AG09309 (cell line): ENCODE data around the gene ATP10B.

Experiments used
- DNase-seq: peaks from one replicate; pipeline ENCODE4 v3.0.0-alpha.2; 2010; ENCODE audit warnings: low read depth
- H3K4me3 ChIP-seq: 2 replicates; pipeline ENCODE4 v1.5.1; 2011; ENCODE audit warnings: mild to moderate bottlenecking, low read depth, low read length, moderate library complexity; ENCODE audit not compliant: control insufficient read depth
- CTCF ChIP-seq: IDR thresholded peaks from 2 replicates; pipeline ENCODE4 v1.5.1; 2011; ENCODE audit warnings: mild to moderate bottlenecking, low read depth, low read length, inconsistent platforms; ENCODE audit not compliant: insufficient read depth, control insufficient read depth; ENCODE audit errors: missing control alignments

Gene ATP10B

GRCh38 chr5:160619381-160619780 lies 232.6 kb downstream of the ATP10B start:
- no peak overlapping the region for H3K4me3 ChIP-seq

GRCh38 chr5:160618286-160618685 lies 233.7 kb downstream of the ATP10B start:
- DNase-seq: no peak
- TF ChIP-seq CTCF: no peak
- H3K4me3 ChIP-seq: no peak overlapping the region

More at GRCh38 chr5:160619381-160619780, 232.6 kb downstream of the ATP10B start:
- DNase-seq: no peak
- no peak for TF ChIP-seq CTCF

GRCh38 chr5:160616712-160617497 lies 235.1 kb downstream of the ATP10B start:
- H3K4me3 ChIP-seq: no peak overlapping the region
- TF ChIP-seq CTCF: no peak
- DNase-seq: no peak

GRCh38 chr5:160614136-160614535 lies 237.9 kb downstream of the ATP10B start:
- H3K4me3 ChIP-seq: no peak overlapping the region
- DNase-seq: no peak
- no peak for TF ChIP-seq CTCF

GRCh38 chr5:160605266-160605665 lies 246.7 kb downstream of the ATP10B start:
- no peak for DNase-seq
- TF ChIP-seq CTCF: no peak
- H3K4me3 ChIP-seq: no peak overlapping the region

GRCh38 chr5:160604484-160604883 lies 247.5 kb downstream of the ATP10B start:
- no peak overlapping the region for H3K4me3 ChIP-seq
- TF ChIP-seq CTCF: no peak
- DNase-seq: no peak
